Astrocyte of the spinal cord (primary cell): Measurements from ENCODE around the gene PIP4K2B.

Experiments
- DNase-seq: peaks from one replicate; pipeline ENCODE4 v3.0.0; 2011; ENCODE audit warnings: low read depth, low spot score
- H3K4me3 ChIP-seq: 2 replicates; pipeline ENCODE4 v1.5.1; 2011; ENCODE audit warnings: low read depth, mild to moderate bottlenecking, low read length, moderate library complexity
- in situ Hi-C: cut with HindIII; loops from 2 replicates; pipeline ENCODE4 v1.10.0; 2017; ENCODE audit warnings: low sequenced_read_pairs
- TF ChIP-seq, protein P1 (sequence below): IDR thresholded peaks from 2 replicates; pipeline ENCODE4 v1.5.1; 2012; ENCODE audit warnings: low read depth, mild to moderate bottlenecking, low read length, inconsistent platforms

Gene PIP4K2B

DNA sequence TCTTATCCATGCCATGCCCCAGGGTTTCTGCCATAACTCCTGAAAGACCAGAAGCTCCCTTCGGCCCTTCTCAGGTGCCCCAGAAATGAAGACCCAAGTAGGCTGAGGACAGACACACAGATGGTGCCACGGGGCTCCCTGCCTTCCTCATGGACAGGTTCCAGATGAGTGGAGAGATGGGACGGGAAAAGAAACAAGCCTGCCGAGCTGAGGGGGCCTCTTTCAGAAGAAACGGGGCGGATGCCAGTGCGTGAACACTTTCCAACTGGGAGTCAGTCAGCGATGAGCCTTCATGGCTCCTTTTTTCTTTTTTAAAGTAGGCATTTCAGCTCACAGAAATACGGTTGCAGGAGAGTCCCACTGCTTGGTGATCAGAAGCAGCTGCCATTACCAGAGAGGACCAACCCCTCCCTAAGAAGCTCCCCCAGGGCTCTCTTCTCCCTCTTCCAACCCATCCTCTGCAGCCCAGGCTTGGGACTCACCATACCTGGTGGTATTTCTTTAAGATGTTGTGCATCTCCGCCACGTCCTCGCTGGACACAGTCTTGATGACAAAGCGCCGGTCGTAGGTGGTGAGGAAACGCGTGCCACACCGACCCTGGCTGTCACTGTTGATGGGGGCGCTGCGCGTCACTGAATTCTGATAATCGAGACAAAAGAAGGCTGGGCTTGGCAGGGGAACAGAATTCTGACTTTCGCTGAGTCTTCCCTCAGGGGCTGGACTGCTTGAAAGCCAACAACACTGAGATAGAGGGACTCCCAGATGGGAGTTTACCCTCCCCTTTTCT is 19.2 kb downstream of the PIP4K2B start:
- in situ Hi-C loops, result no loop called here
- TF ChIP-seq, protein P1, sequence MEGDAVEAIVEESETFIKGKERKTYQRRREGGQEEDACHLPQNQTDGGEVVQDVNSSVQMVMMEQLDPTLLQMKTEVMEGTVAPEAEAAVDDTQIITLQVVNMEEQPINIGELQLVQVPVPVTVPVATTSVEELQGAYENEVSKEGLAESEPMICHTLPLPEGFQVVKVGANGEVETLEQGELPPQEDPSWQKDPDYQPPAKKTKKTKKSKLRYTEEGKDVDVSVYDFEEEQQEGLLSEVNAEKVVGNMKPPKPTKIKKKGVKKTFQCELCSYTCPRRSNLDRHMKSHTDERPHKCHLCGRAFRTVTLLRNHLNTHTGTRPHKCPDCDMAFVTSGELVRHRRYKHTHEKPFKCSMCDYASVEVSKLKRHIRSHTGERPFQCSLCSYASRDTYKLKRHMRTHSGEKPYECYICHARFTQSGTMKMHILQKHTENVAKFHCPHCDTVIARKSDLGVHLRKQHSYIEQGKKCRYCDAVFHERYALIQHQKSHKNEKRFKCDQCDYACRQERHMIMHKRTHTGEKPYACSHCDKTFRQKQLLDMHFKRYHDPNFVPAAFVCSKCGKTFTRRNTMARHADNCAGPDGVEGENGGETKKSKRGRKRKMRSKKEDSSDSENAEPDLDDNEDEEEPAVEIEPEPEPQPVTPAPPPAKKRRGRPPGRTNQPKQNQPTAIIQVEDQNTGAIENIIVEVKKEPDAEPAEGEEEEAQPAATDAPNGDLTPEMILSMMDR, result no peak
- no peak for DNase-seq
- no peak overlapping the region for H3K4me3 ChIP-seq

DNA sequence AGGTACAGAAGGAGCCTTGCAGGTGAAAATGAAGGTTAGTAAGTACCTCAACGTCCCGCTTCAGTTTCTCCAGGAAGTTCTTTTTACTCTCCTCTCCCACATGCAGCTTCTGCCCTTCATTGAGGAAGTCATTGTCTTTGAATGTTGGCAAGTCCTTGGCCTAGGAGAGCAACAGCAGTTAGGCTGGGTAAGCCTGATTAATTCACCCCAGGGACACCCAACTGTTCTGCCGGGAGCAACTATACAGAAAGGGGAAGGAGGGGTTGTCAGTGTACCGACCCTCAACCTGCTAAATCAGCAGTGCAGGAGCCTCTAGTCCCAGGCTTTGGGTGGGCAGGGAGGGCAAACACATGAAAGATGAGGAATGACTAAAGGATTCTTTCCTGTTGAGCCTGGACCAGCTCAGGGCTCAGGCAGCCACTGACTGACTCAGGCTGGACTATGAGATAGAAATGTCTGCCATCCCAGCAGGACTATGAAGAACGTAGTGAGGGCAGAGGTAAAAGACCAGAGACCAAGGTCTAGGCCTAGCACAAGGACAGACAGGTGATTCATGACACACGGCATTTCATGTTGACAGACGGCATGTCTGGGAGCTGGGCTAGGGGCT is 21.6 kb downstream of the PIP4K2B start:
- TF ChIP-seq, protein P1, result no peak
- no peak overlapping the region for H3K4me3 ChIP-seq
- in situ Hi-C loops, result no loop called here
- no peak for DNase-seq

DNA sequence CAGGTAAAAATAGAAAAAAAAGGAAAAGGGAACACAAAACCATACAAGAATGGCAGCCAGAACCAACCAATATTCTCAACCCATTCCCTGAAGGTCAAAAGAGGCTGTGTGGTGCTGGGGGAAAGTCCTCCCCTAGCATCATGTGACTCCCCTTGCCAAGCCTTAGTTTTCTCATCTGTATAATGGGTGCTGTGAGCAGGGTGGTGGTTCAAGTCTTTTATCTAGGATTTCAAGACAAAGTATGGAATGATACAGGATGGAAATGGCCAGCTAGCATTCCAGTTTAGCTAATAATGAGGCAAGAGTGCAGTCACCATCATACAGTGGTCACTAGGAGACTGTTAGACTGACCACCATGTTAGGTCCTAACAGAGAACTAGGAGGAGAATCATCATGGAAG is 26.1 kb downstream of the PIP4K2B start:
- DNase-seq, result no peak
- TF ChIP-seq, protein P1, result no peak
- no peak overlapping the region for H3K4me3 ChIP-seq
- in situ Hi-C loops, result no loop called here

DNA sequence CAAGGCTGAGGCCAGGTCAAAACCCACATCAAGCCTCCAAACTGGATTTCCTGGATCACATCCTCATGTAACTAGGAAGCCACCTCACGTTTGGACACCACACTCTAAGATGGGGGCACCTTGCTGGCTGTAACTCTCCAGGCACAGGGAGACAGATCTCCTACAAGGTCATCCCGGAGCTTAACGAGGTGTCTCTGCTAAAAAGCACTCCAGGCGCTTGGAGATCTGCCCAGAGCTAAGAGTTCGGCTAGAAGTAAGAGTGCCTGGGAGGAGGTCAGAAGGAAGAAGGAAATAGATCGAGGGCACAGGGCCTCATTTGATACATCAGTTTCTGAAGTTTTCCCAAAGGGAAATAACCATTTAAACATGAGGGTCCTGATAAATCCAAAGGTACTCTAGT is 30.9 kb downstream of the PIP4K2B start:
- DNase-seq, result no peak
- TF ChIP-seq, protein P1, result no peak
- no peak overlapping the region for H3K4me3 ChIP-seq
- in situ Hi-C loops, result no loop called here

DNA sequence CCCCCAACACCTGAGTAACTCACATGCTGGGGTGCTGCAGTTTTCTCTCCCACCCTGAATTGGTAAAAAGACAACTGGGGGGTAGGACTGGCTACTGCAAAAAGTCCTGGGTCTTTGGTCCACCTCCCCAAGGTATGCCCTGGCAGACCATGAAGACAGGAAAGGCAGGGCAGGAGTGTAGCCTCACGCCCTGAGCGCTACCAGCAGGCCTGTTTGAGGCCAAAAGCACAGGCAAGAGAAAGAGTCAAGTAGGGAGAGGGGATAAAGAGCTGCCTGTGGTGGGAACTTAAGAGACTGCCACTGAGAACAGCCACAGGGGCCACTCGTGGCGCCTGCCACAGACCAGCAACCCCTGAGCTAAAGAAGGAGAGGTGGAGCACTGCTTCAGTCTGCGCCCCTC is 33.0 kb downstream of the PIP4K2B start:
- H3K4me3 ChIP-seq, result no peak overlapping the region
- in situ Hi-C loops, result no loop called here
- TF ChIP-seq, protein P1, result no peak
- DNase-seq, result no peak

DNA sequence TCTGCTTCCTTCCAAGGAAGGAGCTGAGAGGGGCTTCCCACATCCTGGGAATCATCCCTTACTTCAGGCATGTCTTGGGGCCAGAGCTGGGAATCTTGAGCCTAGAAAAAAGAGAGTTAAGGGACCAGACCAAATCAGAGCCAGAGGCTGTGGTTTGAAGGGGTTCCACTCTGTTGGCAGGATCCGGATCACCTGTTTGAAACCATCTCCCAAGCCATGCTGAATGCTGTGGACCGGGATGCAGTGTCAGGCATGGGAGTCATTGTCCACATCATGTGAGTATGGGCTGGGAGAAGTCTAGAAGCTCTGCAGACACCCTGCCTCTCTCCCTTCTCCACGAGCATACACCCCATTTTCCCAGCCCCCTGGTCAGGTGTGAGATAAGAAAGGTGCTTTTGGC is 37.1 kb downstream of the PIP4K2B start:
- in situ Hi-C loops, result no loop called here
- TF ChIP-seq, protein P1, result no peak
- DNase-seq, result no peak
- H3K4me3 ChIP-seq, result no peak overlapping the region
